NCI-H2107 (cell line): ENCODE measurements around the gene CHI3L1.

ENCODE experiments used
- DNase-seq: peaks from one replicate; lab custom pipeline; 2025; lab: John Stamatoyannopoulos, UW

The CHI3L1 gene

DNA sequence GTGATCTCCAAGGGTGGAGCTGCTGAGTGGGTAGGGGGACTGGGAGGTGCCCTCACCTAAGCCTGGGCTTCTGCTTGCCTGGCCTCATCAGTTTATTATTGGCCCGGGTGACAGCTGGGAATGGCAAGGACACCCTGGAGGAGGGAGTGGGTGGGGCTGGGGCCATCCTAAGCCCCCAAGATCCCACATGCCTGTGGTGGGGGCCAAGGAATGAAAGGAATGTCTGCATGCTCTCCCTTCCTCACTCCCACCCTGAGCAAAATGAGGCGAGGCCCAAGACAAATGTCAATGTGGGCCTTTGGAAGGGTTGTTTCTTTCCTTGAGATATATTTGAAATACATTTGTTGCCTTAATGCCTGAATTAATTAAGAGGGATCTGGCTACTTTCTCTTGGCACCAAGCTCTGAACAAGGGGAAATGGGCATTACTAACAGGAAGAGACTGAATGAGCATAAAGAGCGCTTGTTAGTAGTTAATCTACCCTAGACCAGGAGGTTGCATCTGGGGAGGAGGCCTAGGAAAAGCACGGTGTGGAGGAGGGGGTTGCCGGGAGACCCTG is 19.7 kb upstream of the CHI3L1 start:
- no peak for DNase-seq

DNA sequence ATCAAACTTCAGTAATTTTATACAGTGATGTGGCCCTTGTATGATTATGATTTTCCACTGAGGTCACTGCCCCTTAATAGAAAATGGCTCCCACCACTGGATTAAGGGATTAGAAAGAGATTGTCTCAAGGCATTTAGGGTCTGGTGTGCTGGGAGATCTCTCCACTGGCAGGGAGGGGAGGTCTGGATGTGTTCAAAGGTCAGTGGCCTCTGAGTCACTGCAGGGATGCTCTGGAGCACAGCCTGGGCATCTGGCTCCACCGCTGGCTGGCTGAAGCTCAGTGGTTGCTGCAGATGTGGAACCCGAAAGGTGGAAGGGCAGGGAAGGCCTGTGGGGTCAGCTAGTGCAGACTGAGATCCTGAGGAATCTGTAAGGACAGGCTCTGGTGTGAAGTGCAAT is 18.3 kb upstream of the CHI3L1 start:
- DNase-seq: no peak

- no peak for DNase-seq
These were observed 16.1 kb upstream of the CHI3L1 start for GRCh38 chr1:203202431-203203245.

DNA sequence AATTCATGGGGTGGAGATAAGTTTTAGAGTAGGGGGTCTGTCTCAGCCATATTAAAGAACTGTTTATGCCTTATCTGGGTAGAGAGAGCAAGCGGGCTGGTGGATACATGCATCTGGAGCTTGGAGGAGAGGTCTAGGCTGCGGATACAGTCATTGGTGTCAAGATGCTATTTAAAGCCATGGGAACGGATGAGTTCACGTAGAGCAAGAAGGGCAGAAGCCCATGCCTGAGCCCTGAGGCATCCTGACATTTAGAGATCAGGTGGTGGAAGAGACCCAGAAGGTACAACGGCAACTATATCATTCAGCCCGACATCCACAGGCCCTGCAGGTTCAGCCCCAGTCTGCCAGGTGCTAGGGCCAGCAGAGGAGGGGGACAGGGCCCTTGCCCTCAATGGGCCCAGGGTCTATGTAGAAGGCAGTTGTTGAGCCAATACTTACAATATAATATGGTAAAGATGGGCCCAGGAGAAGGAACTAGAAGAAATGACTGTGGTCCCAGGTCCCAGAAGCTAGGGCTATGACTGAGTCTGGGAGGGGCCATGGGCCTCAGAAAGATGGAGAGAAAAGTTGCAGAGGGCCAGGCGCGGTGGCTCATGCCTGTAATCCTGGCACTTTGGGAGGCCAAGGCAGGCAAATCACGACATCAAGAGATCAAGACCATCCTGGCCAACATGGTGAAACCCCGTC is 15.2 kb upstream of the CHI3L1 start:
- no peak for DNase-seq

DNA sequence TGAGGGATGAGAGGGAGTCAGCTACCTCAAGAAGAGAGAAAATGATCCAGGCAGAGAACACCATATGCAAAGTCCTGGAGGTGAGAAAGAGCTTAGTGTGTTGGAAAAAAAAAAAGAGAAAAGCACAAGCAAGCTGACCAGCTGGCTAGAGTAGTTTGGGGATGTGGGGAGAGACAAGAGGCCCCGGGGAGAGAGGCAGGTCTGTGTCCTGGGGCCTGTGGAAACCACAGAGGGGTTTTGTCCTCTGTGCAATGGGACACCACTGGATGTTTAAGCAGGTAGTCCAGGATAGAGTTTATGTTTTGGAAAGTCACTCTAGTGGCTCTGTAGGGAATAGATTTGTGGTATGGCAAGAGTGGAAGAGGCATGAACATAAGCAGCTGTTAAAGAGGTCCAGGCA is 14.4 kb upstream of the CHI3L1 start:
- DNase-seq: no peak

GRCh38 chr1:203199816-203200571 is 13.5 kb upstream of the CHI3L1 start:
- DNase-seq: no peak

GRCh38 chr1:203199481-203199815 is 12.9 kb upstream of the CHI3L1 start:
- DNase-seq: no peak

- DNase-seq: no peak
These were observed 12.5 kb upstream of the CHI3L1 start for GRCh38 chr1:203199002-203199401.

DNA sequence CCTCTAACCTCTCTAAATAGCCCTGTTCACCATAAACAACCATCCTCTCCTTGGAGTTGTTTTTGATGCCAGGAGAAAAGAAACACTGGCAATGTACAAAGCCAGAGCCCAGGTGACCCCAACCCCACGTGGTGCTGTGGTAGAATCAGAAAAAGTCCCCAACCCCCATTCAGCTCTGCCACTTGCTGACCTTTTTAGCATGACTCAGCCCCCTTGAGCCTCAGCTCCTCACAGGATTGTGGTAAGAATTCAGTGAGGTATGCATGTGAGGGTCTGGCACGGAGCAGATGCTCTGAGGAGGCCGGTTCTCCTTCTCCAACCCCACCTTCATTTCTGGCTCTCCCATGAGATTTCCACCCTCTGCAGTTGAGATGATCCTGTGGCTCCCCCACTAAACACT is 11.1 kb upstream of the CHI3L1 start:
- DNase-seq: no peak

- no peak for DNase-seq
These were observed 9.9 kb upstream of the CHI3L1 start for GRCh38 chr1:203196371-203196770.

DNA sequence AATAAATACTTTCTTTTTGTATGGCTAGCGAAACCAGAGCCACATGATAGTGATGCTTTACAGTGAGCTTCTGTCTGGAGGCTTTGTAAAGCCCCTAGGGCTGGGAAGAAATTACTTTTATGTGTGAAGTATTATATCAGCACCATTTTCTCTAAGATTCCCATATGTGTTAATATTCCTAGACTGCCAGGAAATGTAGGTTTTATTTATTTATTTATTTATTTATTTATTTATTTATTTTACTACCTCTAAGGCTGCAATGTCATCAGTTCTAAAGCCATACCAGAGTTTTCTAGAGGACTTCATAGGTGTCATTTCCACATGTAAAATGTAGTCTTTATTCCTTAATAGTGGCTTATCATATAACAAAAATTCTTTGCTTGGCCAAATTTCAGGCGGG is 4.4 kb upstream of the CHI3L1 start:
- DNase-seq: no peak

GRCh38 chr1:203189951-203190352 is 3.4 kb upstream of the CHI3L1 start:
- DNase-seq: no peak

DNA sequence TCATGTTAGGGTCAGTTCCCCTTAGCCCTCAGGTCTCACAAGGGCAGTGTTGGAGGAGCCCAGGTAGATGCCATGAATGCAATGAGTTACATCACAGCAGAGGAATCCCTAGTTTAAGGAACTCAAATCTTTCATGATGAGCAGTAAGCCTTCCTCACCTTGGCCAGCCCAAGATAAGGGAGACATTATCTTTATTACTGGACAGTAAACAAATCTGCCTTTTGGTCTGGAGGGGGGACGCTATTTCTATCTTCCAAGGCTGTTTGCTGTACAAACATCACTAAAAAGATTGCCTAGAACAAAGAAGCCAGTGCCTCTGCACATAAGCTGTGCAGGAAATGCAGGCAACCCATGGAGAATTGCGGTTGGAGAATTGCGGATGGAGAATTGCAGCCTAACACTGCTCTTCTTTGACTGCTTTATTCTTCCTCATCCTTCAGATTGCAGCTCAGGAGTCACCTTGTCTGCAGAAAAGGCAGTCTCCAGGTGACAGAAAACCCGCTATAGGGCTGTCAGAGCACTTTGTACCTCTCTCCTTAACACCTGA is 2.3 kb upstream of the CHI3L1 start:
- DNase-seq: no peak

DNA sequence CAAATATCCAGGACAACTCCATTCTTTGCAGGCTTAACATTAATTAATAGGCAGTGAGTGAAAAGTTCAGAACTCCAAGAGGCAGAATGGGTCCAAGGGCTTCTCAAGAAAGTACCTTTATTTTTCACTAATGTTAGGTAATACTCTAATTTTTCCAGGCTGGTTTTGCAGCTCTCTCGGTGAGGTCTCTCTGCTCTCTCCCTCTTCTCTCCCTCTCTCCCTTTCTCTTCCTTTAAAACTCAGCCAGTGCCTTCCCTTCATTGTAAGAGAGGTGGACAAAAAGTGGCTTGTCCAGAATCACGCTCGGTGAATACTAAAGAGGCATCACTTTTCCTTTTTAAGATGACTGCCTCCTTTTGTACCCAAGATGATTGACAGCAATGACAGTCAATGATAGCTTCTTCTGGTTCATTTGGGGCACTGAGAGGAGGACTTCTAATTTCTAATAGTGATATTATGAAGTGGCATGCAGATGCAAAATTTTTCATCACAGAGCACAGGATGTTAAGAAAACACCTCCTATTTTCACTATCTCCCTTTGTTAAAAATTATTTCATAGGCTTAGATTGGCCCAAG is 1.3 kb upstream of the CHI3L1 start:
- no peak for DNase-seq

- DNase-seq: no peak
These were observed 791 bp upstream of the CHI3L1 start for GRCh38 chr1:203187304-203187685.

DNA sequence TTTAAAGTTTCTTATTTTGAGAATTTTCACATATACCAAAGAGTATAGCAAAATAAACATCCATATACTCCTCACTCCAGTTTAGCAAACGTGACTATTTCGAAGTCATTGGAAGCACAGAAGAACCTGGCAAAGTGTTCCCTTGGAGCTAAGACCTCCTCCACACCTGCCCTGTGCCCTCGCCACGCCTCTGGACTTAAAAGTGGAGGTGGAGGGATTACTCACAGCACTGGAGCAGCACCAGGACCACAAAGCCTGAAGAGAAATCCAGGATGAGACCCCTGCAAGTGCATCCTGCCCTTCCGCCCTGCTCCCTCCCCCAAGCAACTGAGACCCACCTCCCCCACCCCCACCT is 436 bp downstream of the CHI3L1 start:
- no peak for DNase-seq

DNA sequence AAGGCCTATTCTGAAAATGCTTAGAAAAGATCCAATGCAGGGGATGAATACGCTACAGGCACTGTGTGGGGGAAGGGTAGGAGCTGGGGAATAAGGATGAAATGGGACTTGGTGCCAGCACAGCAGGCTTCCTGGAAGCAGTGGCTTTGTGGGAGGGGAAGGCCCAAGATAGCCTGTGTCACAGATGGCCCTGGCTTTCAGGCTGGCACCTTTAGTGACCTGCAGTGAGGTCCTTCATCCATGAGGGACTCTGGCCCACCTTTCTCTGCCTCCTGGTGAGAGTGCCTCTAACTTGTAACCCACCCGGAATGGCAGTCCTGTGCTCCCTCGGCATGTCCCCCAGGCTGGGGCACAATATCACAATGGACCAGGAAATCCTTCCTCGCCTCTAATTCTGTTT is 919 bp downstream of the CHI3L1 start:
- no peak for DNase-seq

GRCh38 chr1:203185061-203185461 is 1.4 kb downstream of the CHI3L1 start:
- DNase-seq: no peak

DNA sequence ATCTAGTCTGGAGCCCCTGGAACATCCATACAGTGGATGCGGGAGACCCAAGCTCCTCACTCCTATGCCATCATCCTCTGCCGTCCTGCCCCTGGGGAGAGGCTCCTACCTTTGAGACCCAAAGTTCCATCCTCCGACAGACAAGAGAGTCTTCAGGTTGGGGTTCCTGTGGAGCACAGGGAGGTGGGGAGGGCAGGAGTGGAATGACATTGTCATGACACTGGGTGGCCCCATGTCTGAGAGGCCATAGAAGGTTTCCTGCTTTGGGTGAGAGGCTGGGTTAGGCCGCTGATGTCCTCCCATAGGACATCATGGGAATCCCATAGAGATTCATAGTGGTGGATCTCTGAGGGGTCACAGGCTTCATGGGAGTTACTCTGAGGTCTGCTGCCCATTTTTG is 2.0 kb downstream of the CHI3L1 start:
- DNase-seq: no peak

- no peak for DNase-seq
These were observed 2.7 kb downstream of the CHI3L1 start for GRCh38 chr1:203183828-203184227.

DNA sequence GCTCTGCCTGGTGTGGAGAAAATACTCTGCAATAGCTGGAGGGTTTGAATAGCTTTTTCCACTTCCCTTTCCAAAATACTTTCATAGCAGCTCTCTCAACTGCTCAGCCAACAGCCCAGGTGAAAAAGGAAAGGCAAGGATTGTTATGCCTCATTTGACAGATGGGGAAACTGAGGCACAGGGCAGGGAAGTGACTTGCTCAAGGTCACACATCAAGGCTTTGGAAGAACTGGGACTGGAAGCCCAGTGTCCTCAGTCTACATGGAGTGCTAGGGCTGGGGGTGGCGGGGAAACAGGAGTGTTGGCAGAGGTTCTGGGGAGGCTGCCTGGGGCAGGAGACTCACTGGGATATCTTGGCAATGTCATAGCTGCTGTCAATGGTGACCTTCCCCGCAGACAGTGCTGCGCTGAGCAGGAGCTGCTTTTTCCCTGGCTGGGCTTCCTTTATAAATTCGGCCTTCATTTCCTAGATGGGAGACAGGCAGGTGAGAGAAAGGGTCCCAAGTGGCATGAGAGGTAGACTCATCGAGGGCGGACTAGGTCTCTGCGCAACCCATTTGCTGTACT is 4.0 kb downstream of the CHI3L1 start:
- DNase-seq: no peak
